GM21723 (cell line): ENCODE measurements around the gene HOXD4.

Source experiments
- ATAC-seq: cut with Tn5 transposase; IDR thresholded peaks from one replicate; pipeline ENCODE4 v1.9.1; 2021; ENCODE audit warnings: mild to moderate bottlenecking, moderate library complexity; ENCODE audit not compliant: unreplicated experiment

HOXD4 gene

DNA sequence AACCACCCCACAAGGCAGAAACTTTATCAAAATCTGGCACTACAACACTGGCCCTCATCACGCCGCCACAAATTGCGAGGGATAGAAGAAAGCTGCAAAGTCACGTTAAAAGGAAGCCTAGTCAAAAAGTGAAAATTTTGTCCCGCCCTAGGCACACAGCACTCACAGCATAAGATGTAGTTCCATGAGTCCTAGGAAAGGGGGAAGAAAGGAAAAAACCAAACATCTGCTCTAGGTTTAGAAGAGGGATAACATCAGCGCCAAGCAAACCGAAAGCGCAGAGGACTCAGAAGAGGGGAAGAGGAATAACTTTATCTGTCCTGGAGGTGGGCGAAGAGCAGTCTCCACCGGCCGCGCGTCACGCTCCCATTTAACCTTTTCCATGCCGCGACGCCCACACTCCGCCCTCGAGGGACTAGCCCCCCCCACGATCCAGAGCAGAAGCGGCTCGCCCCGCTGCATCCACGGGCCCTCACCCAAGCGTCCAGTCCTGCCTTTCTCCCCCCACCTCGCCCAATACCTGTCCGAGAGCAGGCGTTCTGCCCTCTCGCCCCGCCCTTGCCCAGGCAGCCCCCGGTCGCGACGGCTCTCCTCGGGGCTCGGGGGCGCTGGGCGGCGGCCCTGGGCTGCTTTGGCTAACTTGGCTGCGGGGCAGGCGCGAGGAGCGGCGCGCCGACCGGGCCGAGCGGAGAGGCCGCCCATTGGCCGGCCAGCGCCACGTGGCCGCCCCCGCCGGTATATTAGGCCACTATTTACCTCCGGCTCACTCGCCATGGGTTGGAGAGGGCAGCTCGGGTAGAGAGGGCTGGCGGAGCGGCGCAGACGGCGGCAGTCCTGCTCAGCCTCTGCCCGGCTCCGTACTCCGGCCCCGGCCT is 36.8 kb downstream of the HOXD4 start, which contains the start of gene HOXD1:
HOXD1 (plus strand) TSS at position 770 of the 875 bp plus-strand sequence. CDS start 134 bp downstream, outside the sequence.
- no peak for ATAC-seq

GRCh38 chr2:176188774-176189680 is 37.7 kb downstream of the HOXD4 start:
- ATAC-seq, result no peak

DNA sequence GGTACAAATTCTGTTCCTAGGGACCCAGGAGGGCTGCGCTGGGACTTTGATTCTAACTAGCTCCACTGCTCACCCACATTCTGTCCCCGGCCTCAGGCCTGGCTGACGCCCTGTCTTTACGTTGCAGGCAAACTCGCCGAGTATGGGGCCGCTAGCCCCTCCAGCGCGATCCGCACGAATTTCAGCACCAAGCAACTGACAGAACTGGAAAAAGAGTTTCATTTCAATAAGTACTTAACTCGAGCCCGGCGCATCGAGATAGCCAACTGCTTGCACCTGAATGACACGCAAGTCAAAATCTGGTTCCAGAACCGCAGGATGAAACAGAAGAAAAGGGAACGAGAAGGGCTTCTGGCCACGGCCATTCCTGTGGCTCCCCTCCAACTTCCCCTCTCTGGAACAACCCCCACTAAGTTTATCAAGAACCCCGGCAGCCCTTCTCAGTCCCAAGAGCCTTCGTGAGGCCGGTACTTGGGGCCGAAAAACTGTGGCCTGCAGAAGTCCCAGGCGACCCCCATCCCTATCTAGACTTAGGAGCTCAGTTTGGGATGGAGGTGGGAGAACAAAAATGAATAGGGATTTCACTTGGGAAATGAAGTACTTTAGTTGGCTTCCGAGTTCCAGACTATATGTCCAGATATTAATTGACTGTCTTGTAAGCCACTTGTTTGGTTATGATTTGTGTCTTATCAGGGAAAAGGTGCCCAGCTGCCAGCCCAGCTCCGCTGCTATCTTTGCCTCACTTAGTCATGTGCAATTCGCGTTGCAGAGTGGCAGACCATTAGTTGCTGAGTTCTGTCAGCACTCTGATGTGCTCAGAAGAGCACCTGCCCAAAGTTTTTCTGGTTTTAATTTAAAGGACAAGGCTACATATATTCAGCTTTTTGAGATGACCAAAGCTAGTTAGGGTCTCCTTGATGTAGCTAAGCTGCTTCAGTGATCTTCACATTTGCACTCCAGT is 38.6 kb downstream of the HOXD4 start:
- no peak for ATAC-seq

DNA sequence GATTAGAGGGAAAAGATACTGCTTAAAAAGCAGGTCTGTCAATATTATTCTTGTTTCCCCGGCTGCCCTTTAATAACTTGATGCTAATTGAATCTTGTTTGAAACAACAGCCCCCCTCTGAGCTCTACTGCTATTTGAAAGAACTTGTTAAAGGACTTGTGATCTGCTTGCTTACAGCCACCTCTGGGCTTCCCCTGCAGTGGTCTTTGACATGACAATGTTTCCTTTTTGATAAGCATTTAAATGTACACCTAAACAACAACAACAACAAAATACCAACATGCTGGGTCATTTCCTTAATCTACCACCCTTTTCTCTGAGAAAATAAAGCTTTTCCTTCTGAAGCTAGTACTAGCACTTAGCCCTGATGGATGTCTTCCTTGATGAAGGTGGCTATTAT is 41.0 kb downstream of the HOXD4 start:
- no peak for ATAC-seq

- ATAC-seq, result no peak
Observed at GRCh38 chr2:176193048-176193447, 41.7 kb downstream of the HOXD4 start.

DNA sequence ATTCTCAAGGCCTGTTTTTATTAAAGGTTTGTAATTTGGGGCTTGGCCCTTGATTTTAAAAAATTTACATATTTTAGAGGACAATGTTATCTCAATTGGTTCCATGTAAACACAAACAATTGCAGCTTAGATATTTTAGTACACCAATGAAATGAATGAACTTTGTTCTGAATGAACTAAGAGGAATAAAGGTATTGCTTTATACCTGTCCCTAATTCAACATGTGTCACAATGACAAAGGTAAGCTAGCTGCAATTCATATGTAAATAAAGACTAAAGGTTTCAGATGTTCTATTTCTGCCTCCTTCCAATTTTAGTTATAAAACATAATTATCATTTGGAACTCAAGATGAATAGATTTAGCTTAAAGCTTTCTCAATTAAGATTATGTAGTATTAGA is 48.6 kb downstream of the HOXD4 start:
- ATAC-seq, result no peak

DNA sequence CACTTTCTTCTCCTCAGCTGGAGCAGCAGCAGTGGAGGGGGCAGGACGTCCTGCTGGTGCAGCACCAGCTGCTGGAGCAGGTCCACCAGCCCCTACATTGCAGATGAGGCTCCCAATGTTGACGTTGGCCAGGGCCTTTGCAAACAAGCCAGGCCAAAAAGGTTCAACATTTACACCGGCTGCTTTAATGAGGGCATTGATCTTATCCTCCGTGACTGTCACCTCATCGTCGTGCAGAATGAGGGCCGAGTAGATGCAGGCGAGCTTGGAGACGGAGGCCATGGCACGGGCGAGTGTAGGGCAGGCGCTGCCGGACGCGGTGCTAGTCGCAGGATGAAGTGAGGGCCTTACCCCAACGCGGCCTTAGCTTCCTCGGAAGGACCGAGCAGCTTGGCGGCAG is 49.6 kb downstream of the HOXD4 start:
- no peak for ATAC-seq

DNA sequence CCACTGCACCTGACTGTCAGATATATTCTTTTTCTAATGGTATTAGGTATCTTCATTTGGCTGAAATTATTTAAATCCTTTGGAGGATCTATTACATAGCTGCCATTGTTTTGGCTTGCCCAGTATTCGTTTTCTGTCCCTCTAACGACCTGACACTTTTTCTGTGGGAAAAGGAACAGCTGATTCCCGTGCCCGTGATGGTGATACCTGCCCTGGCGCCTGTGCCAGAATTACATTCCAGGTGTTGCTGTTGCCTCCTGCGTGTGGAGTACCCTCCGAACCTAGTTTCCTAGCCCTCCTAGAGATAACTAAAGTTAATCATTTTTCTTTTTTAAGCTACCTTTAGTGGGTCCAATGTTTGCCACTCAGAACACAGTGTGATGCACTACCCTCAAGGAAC is 51.1 kb downstream of the HOXD4 start:
- no peak for ATAC-seq
